ENCODE measurements around the gene UGDH.

Gene UGDH

GRCh38 chr4:39498727-39499020 lies 28.6 kb downstream of the UGDH start:
- Histone ChIP-seq H3K4me1 (ENCODE audit: control insufficient read depth, insufficient read depth, low read length) (no peaks in the 10 kb centered on the region), H3K9me3 (ENCODE audit: control insufficient read depth, insufficient read depth, low read depth, low read length) (no peaks in the 10 kb centered on the region), H3K4me3 (ENCODE audit: low read depth, low read length) (no peak overlapping the region), H3K36me3 (ENCODE audit: control insufficient read depth in 2 of 2, insufficient read depth in 1 of 2, low read length in 2 of 2) (peaks cover 7 to 31% of the 10 kb centered on the region in 2 experiments), H3K27ac (ENCODE audit: extremely low read depth, low read depth, low read length) (no peak overlapping the region)
- CTCF ChIA-PET, result no interaction called here
- POLR2A ChIA-PET, result no interaction called here
- no peak for TF ChIP-seq ZNF302 (tag by site-specific recombination; IDR thresholded peaks at IDR 0.05; ENCODE audit: low read depth)
- no peak for TF ChIP-seq OVOL3 (tag by site-specific recombination; IDR thresholded peaks at IDR 0.05)
- TF ChIP-seq BCL6B (tag by site-specific recombination; IDR thresholded peaks at IDR 0.05), result no peak
- TF ChIP-seq OSR2 (tag by site-specific recombination; IDR thresholded peaks at IDR 0.05), result no peak
- TF ChIP-seq ZNF777 (tag by site-specific recombination; IDR thresholded peaks at IDR 0.05; ENCODE audit: borderline replicate concordance), result no peak
- TF ChIP-seq ZXDB (tag by site-specific recombination; IDR thresholded peaks at IDR 0.05), result no peak
- no peak for TF ChIP-seq ZBTB17 (tag by site-specific recombination; IDR thresholded peaks at IDR 0.05)
- TF ChIP-seq ZNF37A (tag by site-specific recombination; IDR thresholded peaks at IDR 0.05), result no peak
- TF ChIP-seq KLF10 (tag by site-specific recombination; IDR thresholded peaks at IDR 0.05), result no peak

- Histone ChIP-seq H3K4me1 (ENCODE audit: control insufficient read depth, insufficient read depth, low read length) (no peaks in the 10 kb centered on the region), H3K27ac (ENCODE audit: extremely low read depth, low read depth, low read length) (no peak overlapping the region), H3K9me3 (ENCODE audit: control insufficient read depth, insufficient read depth, low read depth, low read length) (no peaks in the 10 kb centered on the region), H3K36me3 (ENCODE audit: control insufficient read depth in 2 of 2, insufficient read depth in 1 of 2, low read length in 2 of 2) (peaks cover 3 to 26% of the 10 kb centered on the region in 2 experiments; a peak in 2 of 3 replicates), H3K4me3 (ENCODE audit: low read depth, low read length) (no peak overlapping the region)
- ChIA-PET POLR2A (no interaction called here), CTCF (interaction anchor here (0.6 kb wide), 1 partner anchor 329 kb away, joined by 3 read pairs; no protein-coding TSS in a partner anchor)
- TF ChIP-seq GLI4 (tag by site-specific recombination; IDR thresholded peaks at IDR 0.05) (no peak), ZNF561 (tag by site-specific recombination; IDR thresholded peaks at IDR 0.05; ENCODE audit: borderline replicate concordance) (no peak), ZNF791 (tag by site-specific recombination; IDR thresholded peaks at IDR 0.05) (no peak), ZNF837 (tag by site-specific recombination; IDR thresholded peaks at IDR 0.05) (no peak), PATZ1 (tag by site-specific recombination; IDR thresholded peaks at IDR 0.05) (no peak), ZNF768 (tag by site-specific recombination; IDR thresholded peaks at IDR 0.05) (no peak), ZNF488 (tag by site-specific recombination; IDR thresholded peaks at IDR 0.05) (no peak), ZNF280D (tag by site-specific recombination; IDR thresholded peaks at IDR 0.05) (no peak), ZNF211 (tag by site-specific recombination; IDR thresholded peaks at IDR 0.05; ENCODE audit: low read depth) (no peak), ZNF518A (tag by site-specific recombination; conservative IDR thresholded peaks at IDR 0.05; ENCODE audit: low read depth) (no peak), ZNF558 (tag by site-specific recombination; IDR thresholded peaks at IDR 0.05) (no peak), INSM2 (tag by site-specific recombination; IDR thresholded peaks at IDR 0.05) (no peak)
These were observed 29.1 kb downstream of the UGDH start for GRCh38 chr4:39497909-39498726.
